ENCODE results near the gene GLRA2.

Gene GLRA2

DNA sequence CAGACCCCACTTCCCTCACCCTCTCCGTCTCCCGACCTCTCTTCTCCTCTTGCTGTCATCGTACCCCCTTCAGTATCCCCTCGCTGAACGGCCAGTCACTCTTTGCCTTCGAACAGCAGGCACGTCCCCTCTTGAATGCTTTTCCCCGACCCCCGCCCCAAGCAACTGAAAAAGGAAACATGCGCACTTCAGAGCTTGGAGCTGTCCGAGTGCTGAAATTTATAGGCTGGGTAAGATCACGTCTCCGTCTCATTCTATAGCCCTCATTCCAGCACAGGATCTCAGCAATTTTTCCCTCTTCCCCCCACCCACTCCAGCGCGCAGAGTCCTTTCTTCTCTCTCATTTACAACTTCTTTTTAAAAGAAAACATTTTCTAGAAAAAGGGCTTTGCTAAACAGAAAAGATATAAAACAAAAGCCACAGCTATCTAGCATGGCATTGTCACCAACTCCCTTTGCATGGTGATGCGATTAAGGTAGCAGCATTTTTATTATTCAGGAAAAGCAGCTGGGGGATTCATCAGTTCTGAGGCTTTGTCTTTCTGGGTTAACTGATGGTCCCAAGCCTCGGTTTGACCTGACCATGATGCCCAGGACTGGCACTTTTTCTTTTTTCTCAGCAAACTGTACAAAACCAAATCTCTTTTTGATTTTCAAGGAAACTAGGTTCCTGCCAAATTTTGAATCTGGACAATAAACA lies at the start of gene GLRA2:
Gene GLRA2, plus strand, starts transcription at position 247 of the 700 bp plus-strand sequence. CDS start 522 bp downstream, outside the sequence.
- DNase-seq = peak in 1 of 2 experiments; percentile 3

DNA sequence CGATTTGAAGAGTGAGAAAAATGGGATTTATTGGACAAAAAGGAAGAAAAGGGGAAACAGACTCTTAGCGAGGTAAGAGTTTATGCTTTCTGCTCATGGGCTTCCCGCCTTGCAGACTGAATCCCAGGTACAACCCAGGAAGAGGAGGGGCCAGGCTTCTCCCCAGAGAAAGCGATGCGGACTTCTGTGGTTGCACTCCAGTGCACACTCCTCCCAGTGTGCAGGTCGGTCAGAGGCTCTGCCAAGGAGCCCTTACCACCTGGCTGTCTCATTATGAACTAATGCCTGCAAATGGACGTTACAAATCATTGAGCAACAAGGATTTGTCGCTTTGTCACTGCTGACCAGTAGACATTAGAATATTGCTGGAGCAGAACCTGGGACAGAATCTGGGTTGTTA lies 39.9 kb upstream of the GLRA2 start:
- DNase-seq = no peak

DNA sequence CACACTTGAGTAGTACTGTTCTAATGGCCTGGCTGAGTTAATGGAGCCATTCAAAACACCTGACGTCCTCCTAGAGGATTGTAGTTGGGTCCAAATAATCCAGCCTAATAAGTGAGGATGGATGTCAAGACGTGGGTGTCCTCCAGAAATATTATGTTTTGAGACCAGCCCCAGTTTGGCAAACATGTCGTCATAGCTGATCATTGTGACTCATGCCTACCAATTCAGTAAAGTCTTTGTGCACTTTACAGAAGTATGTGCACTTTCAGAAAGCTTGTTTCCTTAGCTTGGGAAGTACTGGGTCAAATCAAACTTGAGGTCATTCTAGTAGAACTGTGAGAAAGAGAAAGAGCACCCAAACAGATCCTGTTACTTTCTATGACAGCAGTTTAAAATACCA lies 37.6 kb upstream of the GLRA2 start:
- DNase-seq = no peak

DNA sequence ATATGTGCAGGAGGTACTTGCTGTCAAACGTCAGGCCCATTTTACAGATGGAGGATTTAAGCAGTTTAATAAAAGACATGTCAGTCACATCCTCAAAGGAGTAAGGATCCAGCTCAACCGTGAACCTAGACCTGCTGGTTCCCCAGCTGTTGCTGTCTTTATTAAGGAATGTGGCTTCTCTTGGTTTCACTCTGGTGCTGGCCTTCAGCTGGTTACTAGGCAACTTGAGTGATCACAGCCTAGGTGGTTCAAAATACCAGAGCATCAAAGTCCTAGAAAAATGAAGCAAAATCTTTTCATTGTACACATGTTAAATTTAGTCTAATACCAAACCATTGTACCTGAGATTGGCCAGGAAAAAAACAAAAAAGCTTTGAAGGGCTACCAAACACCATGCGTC lies 32.7 kb upstream of the GLRA2 start:
- peak in 1 of 2 experiments; percentile 2 for DNase-seq

DNA sequence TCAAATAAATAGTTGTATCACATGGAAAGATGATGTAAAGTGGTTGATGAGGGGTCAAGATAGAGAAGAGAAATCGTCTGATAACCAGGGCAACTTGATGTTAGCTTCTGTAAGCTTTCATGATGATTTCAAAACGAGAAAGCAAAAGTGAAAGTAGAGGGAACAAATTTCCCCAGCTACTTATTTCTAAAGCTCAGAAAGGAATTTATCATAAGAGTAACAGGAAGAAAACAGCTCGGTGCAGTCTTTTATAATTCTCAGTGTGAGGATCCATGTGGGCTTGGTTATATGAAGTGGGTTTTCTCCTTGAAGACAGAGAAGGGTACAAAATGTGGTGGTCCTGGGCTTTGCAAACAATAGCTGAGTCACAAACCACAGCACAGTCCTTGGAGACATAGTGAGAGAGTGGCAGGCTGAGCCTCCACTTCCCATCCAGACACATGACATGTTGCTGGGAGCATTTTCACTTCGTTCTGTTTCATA lies 32.1 kb upstream of the GLRA2 start:
- DNase-seq = peak in 1 of 2 experiments; percentile 13

DNA sequence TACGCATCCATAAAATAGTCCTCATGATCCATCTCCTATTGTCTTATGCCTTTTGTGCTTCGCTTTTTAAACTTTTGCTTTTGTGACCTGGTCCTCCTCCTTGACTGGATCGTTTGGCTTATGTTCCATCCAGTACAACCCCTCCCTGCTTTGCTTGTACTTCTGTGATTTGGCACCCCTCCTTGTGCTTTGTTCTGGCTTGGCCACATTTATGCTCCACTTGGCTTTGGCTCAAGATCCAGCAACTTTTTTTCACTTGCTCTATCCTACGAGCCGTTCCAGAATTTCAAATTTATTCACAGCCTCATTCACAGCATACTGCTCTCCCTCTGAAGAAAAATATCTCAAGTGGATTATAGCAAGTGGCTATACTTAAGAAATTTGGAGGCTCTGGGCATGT lies 28.0 kb upstream of the GLRA2 start:
- DNase-seq = no peak

DNA sequence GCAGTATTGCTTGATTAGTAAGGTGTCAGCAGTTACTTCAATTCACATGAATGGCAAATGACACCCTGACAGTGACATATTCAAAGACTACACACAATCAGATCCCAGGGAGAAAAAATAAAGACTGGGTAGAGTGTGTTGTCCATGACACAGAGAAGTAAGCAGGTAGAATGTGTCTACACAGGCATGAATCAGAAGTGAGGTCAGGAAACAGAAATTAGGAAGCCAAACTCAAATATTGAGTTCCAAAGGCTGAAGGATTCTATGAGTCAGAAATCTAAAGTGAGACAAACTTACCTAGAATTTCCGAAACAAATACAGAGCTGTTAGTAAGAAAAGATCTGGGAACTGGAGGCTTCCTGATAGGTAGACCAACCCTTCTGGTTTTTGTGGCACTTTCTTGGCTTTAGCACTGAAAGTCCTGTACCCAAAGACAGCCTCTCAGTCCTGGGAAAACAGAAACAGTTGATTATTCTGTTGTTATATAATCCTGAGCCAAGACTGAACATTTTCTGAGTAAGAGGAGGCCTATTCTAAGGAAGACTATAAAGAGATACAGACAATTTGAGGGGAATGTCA lies 24.3 kb upstream of the GLRA2 start:
- no peak for DNase-seq

DNA sequence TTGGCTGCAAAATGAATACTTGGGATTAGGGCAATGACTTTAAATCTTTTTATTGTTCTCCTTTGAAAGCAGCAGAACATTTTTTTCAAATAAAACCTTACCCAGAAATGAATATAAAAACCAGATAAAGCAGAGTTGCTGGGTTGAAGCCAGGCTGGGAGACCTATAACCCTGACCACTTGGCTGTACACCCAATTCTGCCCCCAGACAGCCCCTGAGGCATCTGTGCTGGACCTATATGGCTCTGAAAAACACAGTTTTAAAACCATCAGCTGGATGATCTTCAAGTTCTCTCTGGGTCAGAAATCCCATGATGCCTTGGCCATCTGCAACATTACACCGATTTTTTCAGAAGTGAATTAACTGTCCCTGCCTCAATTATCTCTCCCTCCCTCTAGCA lies 23.7 kb upstream of the GLRA2 start:
- DNase-seq = no peak

DNA sequence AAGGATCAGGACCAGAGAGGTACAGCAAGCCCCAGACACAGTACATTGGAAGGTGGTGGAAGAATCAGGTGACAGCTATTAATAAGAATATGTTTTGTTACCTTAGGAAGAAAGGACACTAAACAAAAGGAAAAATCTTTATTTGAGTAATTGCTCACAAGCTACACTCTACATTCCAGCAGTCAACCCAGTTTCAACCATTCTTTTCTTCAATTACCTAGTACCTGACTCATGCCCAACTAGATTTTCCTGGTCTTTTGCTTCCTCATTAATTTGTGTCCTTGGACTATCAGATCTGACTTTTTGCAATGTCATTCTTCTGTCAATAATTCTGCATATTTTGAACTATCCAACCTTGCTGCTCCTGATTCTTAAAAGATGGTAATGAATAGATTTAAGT lies 22.5 kb upstream of the GLRA2 start:
- no peak for DNase-seq

DNA sequence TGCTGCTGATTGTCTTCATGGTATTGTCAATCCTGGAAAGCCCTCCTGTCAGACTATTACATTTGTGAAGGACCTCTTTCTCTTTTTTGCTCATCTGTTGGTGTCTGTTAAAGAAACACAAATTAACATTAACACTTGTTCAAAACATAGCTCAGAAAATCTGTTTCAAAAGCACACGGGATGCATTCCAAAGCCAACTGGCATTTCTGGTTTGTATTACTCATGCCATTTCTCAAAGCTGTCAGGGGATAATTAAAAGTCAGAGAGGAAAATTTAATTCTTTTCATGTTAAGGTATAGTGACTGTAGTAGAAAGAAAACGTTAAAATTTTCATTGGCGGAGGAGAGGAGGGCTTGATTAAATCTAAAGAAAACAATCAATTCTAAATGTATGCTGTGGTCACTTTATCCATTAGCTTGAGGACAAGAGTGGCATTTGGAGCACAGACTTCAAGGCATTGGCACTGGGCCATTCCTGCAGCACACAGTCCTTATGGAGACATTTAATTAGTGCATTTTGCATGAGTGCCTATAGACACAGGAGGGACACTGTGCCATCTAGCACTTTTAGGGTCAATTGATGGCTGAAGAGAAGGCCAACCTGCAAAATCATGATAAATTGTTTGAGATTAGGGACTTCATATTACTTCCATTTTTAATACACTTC lies 21.2 kb upstream of the GLRA2 start:
- DNase-seq = no peak

DNA sequence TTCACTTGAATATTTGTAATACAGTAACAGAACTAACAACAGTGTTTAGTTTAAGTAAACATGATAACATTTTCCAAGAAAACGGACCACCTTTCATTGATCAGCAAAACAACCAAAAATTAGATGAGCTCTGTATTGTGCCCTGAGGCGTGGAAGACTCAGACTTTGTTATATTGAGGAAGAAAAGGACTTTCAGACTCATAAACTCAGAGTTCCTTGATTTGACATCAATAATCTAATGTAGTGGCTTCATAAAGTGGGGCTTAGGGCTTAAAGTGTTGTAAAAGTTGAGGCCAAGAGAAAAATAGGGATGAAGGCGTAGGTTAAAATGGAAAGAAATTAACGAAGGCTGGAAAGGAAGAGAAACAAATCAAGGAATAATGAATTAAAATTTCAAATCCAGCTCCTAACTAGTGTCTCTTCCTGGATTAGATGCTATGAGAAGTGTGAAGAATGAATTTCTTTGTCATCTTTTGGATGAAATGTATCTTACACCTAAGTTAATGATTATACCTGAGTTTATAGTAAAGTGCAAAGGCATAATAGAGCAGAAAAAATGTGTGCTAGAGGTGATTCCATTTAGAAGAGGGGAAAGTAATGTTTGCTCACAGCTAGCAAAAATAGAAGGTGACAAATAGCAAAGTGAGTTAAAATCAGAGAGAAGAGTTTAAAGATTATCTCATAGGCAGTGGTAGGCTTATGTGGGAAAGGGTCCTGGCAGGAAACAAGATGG lies 19.8 kb upstream of the GLRA2 start:
- no peak for DNase-seq

DNA sequence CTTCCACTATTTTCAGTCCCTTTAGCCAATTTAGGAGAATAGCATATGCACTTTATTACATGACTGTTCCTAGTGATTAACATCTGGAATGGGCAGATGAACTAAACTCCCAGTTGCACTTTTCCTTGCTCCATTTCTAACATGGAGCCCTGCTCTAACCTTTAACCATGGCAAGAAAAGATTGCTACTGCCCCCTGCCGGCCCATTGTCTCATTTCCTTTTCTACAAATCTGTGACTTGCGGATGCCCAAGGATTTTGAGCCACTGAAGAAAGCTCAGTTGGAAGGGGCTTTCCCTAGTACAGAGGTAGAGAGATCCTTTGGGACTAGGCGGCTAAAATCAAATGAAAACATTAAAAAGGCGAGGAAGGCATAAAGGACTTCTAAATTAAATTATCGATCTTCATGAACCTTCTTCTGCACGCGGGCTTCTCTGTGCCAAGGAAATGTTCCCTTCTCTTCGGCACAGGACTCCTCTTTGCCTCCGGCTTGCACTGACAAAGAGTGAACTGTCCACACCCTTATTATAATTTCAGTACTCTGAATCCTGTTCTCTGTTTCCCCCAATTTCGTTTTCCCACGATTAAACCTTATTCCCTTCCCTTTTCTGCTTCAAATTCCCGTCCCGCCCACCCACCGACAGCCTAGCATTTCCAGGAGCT lies 577 bp upstream of the GLRA2 start:
- DNase-seq = peak; percentile 64 to 71

DNA sequence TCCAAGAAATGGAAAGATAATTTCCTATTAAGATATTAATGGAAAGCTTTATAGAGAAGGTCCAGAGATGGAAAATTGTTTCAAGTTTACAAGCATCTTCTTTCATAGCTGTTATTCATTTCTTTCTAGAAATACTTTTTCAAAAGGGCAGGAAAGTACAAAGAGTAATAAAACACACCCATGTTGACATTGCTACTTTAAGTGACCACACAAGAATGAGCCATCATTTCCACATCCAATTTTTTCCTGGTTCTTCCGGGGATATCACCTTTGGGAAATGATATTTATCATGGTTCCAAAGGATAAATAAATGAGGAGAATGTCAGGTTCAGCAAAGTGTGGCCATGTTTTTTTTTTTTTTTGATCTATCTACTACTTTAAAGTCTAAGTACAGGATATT lies 4.5 kb downstream of the GLRA2 start:
- DNase-seq = no peak

DNA sequence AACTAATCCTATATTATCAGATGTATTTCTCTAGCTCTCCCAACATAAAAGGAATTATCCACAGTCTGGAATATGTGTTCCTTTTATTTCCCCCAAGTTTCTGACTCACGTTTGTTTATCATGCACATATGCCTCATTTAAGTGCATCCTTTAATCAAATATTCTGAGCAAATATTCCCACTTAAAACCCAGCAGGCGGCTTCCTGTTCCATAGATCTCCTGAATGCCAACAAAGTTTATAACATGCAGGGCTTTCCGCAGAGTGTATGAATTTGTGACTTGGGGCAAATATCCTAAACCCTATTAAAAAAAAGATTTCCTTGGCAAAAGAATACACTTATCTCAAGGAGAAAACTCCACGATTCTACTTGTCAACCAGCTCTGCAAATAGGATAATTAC lies 16.9 kb downstream of the GLRA2 start:
- DNase-seq = no peak

DNA sequence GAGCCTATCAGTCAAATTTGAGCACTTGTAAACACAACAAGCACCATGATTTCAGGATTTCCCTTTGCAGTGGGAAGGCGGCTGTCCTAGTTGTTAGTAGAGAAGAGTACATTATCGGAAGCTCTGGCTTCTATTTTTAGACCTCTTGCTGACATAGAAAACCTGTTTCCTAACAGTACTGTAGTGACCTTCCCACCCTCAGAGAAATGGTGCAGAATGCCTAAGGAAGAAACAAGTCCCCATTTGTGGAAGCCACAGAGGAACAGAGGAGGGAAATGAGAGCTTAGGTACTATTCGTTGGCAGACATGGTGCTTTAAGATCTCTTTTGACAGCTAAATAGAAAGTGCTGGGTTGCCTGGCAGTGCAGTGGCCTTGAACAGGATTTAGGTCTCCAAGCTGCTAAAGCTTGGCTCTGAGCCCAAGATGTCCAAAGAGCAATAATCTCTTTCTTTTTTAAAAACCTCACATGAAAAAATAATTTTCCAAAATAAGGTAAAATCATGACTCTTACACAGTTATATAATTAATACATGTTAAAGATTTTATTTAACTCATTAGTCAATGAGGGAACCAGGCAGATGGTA lies 24.9 kb downstream of the GLRA2 start:
- DNase-seq = no peak

DNA sequence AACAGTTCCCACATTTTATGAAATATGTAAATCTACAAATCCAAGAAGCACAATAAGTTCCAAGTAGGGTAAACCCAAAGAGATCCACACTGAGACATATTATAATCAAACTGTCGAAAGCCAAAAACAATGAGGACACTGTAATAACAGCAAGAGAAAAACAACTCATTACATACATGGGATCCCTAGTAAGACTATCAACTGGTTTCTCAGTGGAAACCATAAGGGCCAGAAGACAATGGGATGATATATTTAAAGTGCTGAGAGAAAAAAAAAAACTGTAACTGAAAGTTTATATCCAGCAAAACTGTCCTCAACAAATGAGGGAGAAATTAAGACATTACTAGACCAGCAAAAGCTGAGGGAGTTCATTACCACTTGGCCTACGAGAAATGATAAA lies 34.7 kb downstream of the GLRA2 start:
- no peak for DNase-seq

DNA sequence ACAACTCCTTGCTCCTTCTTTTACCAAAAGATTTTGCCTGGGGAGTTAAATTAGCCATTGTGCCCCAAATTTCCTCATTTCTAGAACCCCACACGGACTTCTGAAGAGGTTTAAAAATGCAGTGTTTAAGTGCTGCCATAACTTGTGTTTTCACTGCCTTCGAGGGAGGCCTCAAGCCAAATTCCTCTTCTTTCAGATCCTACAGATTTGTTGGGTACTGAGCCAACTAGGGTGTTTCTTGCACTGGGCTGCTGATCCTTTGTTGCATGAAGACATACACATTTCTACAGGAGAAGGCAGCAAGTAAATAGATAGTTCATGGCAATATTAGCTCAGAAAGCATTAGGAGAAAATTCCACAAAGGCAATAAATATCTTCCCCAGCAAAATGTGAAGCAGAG lies 43.8 kb downstream of the GLRA2 start:
- no peak for DNase-seq

DNA sequence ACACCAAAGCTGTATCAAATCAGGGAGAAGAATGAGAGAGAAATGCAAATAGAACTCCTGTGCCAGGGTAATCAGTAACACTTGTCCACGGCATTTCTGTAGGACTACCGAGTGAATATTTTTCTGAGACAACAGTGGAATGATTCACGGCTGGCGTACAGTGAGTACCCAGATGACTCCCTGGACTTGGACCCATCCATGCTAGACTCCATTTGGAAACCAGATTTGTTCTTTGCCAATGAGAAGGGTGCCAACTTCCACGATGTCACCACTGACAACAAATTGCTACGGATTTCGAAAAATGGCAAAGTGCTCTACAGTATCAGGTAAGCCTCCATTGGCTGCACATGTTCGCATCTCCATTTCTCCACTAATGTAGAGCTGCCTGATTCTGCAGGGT lies 51.7 kb downstream of the GLRA2 start:
- no peak for DNase-seq

DNA sequence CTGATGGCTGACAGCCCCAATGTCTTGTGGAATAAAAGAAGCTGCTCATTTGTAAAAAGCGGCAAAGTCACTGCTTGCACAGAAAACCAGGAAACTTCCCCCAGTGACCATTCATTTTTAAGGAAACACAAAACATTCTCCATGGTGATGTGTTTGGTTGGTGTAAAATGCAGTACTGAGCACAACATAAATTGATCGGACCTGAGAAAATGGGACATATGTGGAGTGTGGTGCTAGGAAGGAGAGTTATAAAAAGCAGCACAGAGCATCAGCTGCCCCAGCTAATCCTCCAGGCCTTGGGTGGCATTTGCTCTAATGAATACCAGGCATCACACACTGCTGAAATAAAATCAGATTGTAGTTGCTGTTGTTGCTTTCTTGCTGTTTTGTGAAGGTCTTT lies 55.2 kb downstream of the GLRA2 start:
- DNase-seq = no peak

DNA sequence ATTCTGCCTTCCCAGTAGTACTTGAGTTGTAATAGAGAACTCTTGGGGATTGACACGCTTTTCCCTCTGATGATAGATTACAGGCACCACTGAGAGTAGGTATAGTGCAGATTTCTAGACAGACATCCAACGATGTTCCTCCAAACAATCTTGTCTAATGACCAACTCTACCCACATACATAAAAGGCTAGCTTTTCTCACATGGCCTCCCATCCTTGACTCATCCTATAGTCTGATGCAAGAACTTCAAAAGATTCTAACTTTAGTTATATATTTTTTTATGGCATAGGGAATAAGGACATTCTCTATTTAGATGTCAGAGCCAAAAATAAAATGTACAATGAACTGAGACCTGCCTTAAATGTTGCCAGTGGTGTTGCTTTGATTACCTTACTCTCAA lies 60.9 kb downstream of the GLRA2 start:
- DNase-seq = no peak

DNA sequence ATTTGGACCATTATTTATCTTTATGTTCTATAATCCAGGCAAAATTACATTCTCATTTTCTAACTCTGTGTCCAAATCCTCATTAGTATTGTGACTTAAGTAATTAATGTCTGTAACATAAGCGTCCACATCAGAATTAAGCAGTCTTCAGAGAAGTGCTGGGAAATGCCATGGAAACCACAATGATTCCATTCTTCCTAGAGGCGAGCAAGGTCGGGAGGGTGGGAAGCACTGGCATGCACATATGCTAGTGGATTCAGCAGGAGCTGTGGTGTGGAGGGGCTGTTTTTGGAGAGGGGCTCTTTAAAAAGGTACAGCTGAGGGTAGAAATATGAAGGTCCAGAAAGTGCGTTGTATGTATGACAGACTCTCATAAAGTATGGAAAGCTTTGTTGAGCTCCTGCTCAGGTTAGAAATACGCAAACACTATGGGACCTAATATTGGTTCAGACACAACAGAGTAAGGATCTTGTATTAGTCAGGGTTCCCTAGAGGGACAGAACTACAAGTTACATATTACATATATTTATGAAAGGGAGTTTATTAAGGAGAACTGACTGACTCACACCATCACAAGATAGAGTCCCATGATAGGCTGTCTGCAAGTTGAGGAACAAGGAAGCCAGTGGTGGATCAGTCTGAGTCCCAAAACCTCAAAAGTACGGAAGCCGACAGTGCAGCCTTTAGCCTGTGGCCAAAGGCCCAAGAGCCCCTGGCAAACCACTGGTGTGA lies 61.5 kb downstream of the GLRA2 start:
- DNase-seq = no peak

DNA sequence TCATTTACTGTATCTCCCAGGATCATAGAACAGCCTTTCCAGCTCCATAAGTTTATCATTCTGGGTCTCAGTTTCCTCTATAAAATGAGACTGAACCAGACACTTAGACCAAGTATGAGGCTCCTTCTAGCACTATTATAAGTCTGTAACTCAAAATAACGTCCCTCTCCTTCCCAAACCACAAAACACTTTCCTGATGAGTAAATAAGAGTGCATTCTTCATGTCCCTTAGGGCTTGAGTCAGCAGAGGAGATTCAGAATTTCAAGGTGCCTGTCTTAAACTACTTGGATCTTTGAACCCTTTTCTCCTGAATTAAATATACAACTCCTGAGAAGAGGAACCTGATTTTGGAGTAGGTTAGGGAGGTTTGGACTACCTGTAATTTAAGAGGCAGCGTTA lies 62.6 kb downstream of the GLRA2 start:
- no peak for DNase-seq

All from activated CD4-positive, alpha-beta T cell treated with anti-CD3 and anti-CD28 coated beads, Interleukin-2, amount 50 U/mL, for 48 hours (primary cell).